ENCODE measurements around the gene CLDN22. TPM values are rescaled to one million over a fixed set of nuclear protein-coding genes. Genes with fewer than 3 reads are reported as not detected.

CLDN22 gene
- total RNA-seq, 1 experiment from 2014 or later: not detected

- ChIA-PET RAD21 (ENCODE audit: low non-redundant PET in 1 of 2, low total read pairs in 2 of 2, uncharacterized antibody in 2 of 2, unreplicated experiment in 2 of 2) (no interaction called here), POLR2A (no interaction called here), CTCF (no interaction called here)
- peaks cover 0 to 4% of the 10 kb centered on the region in 2 experiments; a peak in 1 of 4 replicates for H3K36me3 ChIP-seq (ENCODE audit: control insufficient read depth in 1 of 2, insufficient read depth in 2 of 2, low read length in 2 of 2)
- H3K4me2 ChIP-seq (ENCODE audit: low read length): no peak overlapping the region
- BruUV-seq (replicated peaks): no TSS peak
- intact Hi-C loops (cut with micrococcal nuclease): no loop called here
- H3K9ac ChIP-seq (ENCODE audit: low read length): no peak overlapping the region
- no peaks in the 10 kb centered on the region for H3K27me3 ChIP-seq (ENCODE audit: insufficient read depth, low read length)
- H3K27ac ChIP-seq (ENCODE audit: low read depth, low read length): no peak overlapping the region
- no peaks in the 10 kb centered on the region for H3K9me2 ChIP-seq (ENCODE audit: insufficient read depth)
- DNase-seq (ENCODE audit: low read depth, low spot score) (no peak), ATAC-seq (no peak)
- no peaks in the 10 kb centered on the region for H3K4me1 ChIP-seq (ENCODE audit: control insufficient read depth in 1 of 2, insufficient read depth in 2 of 2, low read length in 2 of 2)
- no peaks in the 10 kb centered on the region for H4K20me1 ChIP-seq (ENCODE audit: insufficient read depth)
- no peaks in the 10 kb centered on the region for H3K9me3 ChIP-seq (ENCODE audit: control insufficient read depth in 1 of 2, insufficient read depth in 1 of 2, low read depth in 1 of 2, low read length in 2 of 2)
- no peak overlapping the region for H3K4me3 ChIP-seq (replicated peaks in 1 of 2; ENCODE audit: low read depth in 1 of 2, low read length in 2 of 2)
- no peaks in the 10 kb centered on the region for H3K79me2 ChIP-seq (ENCODE audit: insufficient read depth, low read length)
- TF ChIP-seq REST (IDR thresholded peaks at IDR 0.05; ENCODE audit: low read depth) (no peak), FOSL1 (IDR thresholded peaks at IDR 0.05; ENCODE audit: low read depth) (no peak), POLR2AphosphoS5 (IDR thresholded peaks at IDR 0.05; ENCODE audit: low read depth, low read length) (no peak), CBX3 (IDR thresholded peaks at IDR 0.05; ENCODE audit: low read depth) (no peak), EZH2phosphoT487 (IDR thresholded peaks at IDR 0.05; ENCODE audit: borderline replicate concordance) (no peak), SRF (IDR thresholded peaks at IDR 0.05; ENCODE audit: low read depth) (no peak), ZFX (IDR thresholded peaks at IDR 0.05) (no peak), EGR1 (IDR thresholded peaks at IDR 0.05; ENCODE audit: low read depth) (no peak), ZNF274 (IDR thresholded peaks at IDR 0.05; ENCODE audit: low read depth, low read length) (no peak)
- no peak overlapping the region for H2AFZ ChIP-seq (ENCODE audit: low read depth, low read length, poor library complexity, severe bottlenecking)
Measured at GRCh38 chr4:183304538-183304937, 15.5 kb downstream of the CLDN22 start.
